Upper lobe of left lung (tissue), 6 donors: ENCODE measurements around the gene ZNF628. TPM values are rescaled to one million over a fixed set of nuclear protein-coding genes. Genes with fewer than 3 reads are reported as not detected.
"Not testable (repeated sequence)": the region's sequence is repeated elsewhere in the genome, so short reads cannot be mapped to it uniquely, and the experiment has no call there.

Source experiments
- ATAC-seq, 2 donors: fragments of 200-7000 bp; cut with Tn5 transposase; one replicate each; pipeline ENCODE4 v1.9.1; 2022; ENCODE audit warnings: mild to moderate bottlenecking in 2 of 2, moderate library complexity in 2 of 2; ENCODE audit not compliant: low FRiP score in 2 of 2
- DNase-seq, 2 donors: peaks; one replicate each; pipeline ENCODE4 v3.0.0-alpha.2; 2019 to 2020
- H3K27ac ChIP-seq, 4 donors: fragments of 200-600 bp; sonication (generic); one replicate each; pipeline ENCODE4 v1.5.1; 2016 to 2019
- H3K27me3 ChIP-seq, 4 donors: fragments of 200-600 bp; sonication (generic); one replicate each; pipeline ENCODE4 v1.5.1; 2017 to 2019
- H3K36me3 ChIP-seq, 4 donors: fragments of 200-600 bp; sonication (generic); one replicate each; pipeline ENCODE4 v1.5.1; 2016 to 2019
- H3K4me1 ChIP-seq, 4 donors: fragments of 200-600 bp; sonication (generic); one replicate each; pipeline ENCODE4 v1.5.1; 2018 to 2019
- H3K4me3 ChIP-seq, 4 donors: fragments of 200-600 bp; sonication (generic); one replicate each; pipeline ENCODE4 v1.5.1; 2017 to 2019; ENCODE audit warnings: mild to moderate bottlenecking in 2 of 4, moderate library complexity in 1 of 4
- H3K9me3 ChIP-seq, 4 donors: fragments of 200-600 bp; sonication (generic); one replicate each; pipeline ENCODE4 v1.5.1; 2018 to 2019
- EP300 ChIP-seq, 4 donors: sonication (generic); formaldehyde crosslinking; IDR thresholded peaks; one replicate each; pipeline ENCODE4 v1.5.1; 2017; ENCODE audit warnings: antibody characterized with exemption in 4 of 4, control low read depth in 2 of 4
- POLR2A ChIP-seq, 4 donors: fragments of 450-650 bp; IDR thresholded peaks; one replicate each; pipeline ENCODE4 v1.5.1; 2016 to 2017; ENCODE audit warnings: antibody characterized with exemption in 4 of 4, mild to moderate bottlenecking in 2 of 4
- POLR2AphosphoS5 ChIP-seq, 2 donors: sonication (generic); formaldehyde crosslinking; IDR thresholded peaks; one replicate each; pipeline ENCODE4 v1.5.1; 2017; ENCODE audit warnings: antibody characterized with exemption in 2 of 2
- WGBS, 2 donors: methylation state at CpG; one replicate each; pipeline ENCODE4 v1.1.5; 2017 to 2018; 5-methylcytosine and 5-hydroxymethylcytosine counted together
- total RNA-seq, 6 donors: library from RNA; depleted of rRNA in 4 of 6; stranded (reverse); fragments of >200 nt in 4 of 6; gene quantifications; one replicate each; pipeline versions ENCODE4 v1.1.0 to v1.2.1, GENCODE V29; 2016 to 2021
- TF ChIP-seq, protein P1 (sequence below), 6 experiments: fragments of 450-650 bp in 4 of 6; fragments of 200-600 bp in 2 of 6; sonication (generic) in 2 of 6; IDR thresholded peaks; one replicate each; pipeline ENCODE4 v1.5.1; 2016 to 2019; ENCODE audit warnings: antibody characterized with exemption in 6 of 6
- donor health status: DM: no; HTN: no; CAD: no; lungs with moderate emphysema.
- donor health status: DM: no; HTN: yes; CAD: no; lungs with severe emphysema.

The ZNF628 gene
- total RNA-seq, 6 donors from 2014 or later: 9.9 to 32.1 (median 12.4) TPM

DNA sequence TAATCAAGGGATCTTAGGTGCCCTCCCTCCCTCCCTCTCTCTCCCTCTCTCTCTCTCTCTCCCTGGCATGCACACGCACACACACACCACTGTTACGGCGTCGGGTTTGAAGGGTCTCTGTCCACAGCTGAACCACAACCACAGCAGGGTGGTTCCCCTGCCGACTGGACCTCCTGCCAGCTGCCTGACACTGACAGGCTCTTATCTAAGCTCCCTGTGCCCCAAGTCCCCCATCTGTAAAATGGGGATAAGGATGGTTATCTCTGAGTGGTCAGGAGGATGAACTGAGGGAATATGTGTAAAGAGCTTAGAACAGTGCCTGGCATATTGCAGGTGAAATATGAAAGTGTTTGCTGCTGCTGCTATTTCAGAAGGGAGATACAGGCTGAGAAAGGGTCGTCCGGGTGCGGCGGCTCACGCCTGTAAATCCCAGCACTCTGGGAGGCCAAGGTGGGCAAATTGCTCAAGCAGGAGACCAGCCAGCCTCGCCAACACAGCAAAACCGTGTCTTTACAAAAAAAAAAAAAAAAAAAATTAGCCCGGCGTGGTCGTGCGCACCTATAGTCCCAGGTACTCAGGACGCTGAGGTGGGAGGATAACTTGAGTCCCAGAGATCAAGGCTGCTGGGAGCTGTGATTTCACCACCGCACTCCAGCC, 32.5 kb upstream of the ZNF628 start:
- ATAC-seq (no peak), DNase-seq (no peak)
- no peak overlapping the region for H3K4me3 ChIP-seq
- TF ChIP-seq, protein P1, sequence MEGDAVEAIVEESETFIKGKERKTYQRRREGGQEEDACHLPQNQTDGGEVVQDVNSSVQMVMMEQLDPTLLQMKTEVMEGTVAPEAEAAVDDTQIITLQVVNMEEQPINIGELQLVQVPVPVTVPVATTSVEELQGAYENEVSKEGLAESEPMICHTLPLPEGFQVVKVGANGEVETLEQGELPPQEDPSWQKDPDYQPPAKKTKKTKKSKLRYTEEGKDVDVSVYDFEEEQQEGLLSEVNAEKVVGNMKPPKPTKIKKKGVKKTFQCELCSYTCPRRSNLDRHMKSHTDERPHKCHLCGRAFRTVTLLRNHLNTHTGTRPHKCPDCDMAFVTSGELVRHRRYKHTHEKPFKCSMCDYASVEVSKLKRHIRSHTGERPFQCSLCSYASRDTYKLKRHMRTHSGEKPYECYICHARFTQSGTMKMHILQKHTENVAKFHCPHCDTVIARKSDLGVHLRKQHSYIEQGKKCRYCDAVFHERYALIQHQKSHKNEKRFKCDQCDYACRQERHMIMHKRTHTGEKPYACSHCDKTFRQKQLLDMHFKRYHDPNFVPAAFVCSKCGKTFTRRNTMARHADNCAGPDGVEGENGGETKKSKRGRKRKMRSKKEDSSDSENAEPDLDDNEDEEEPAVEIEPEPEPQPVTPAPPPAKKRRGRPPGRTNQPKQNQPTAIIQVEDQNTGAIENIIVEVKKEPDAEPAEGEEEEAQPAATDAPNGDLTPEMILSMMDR (IDR thresholded peaks at IDR 0.05): no peak
- no peak for TF ChIP-seq EP300 (IDR thresholded peaks at IDR 0.05)
- TF ChIP-seq POLR2AphosphoS5 (IDR thresholded peaks at IDR 0.05): no peak
- no peak for TF ChIP-seq POLR2A (IDR thresholded peaks at IDR 0.05)
- peaks cover 5 to 35% (median 10%) of the 10 kb centered on the region in 4 donors for H3K4me1 ChIP-seq
- no peaks in the 10 kb centered on the region for H3K36me3 ChIP-seq
- H3K27ac ChIP-seq: no peak overlapping the region
- 32 to 39% methylated on average over 14 to 18 of the region's 18 CpGs for WGBS, 2 donors
- H3K9me3 ChIP-seq: no peaks in the 10 kb centered on the region
- H3K27me3 ChIP-seq: peaks cover 0 to 57% (median 33%) of the 10 kb centered on the region in 4 donors

DNA sequence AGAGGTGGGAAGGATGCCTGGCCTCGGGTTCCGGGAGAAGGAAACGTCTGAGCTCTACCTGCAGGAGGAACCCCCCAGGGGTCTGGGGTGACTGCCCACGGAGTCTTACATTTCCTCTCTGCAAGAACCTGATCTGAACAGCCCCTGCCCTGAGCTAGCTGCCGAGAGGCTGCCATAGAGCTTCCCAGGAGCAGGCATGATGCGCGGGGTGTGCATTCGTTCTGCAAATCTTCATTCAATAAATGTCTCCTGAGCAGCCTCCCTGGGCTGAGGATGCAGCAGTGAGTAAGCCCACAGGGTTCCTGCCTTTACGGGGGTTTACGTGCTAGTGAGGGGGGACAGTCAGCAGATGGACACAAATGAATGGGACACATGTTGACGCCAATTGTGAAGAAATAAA, 31.8 kb upstream of the ZNF628 start:
- DNase-seq: no peak
- TF ChIP-seq EP300 (IDR thresholded peaks at IDR 0.05) (no peak), POLR2AphosphoS5 (IDR thresholded peaks at IDR 0.05) (no peak), POLR2A (IDR thresholded peaks at IDR 0.05) (no peak)
- TF ChIP-seq, protein P1 (IDR thresholded peaks at IDR 0.05): no peak
- Histone ChIP-seq H3K27me3 (peaks cover 0 to 50% (median 33%) of the 10 kb centered on the region in 4 donors), H3K27ac (no peak overlapping the region), H3K4me3 (no peak overlapping the region), H3K36me3 (no peaks in the 10 kb centered on the region), H3K9me3 (no peaks in the 10 kb centered on the region), H3K4me1 (peaks cover 5 to 35% (median 10%) of the 10 kb centered on the region in 4 donors)
- no peak for ATAC-seq
- WGBS, 2 donors: 36 to 46% methylated on average over 11 of the region's 11 CpGs

DNA sequence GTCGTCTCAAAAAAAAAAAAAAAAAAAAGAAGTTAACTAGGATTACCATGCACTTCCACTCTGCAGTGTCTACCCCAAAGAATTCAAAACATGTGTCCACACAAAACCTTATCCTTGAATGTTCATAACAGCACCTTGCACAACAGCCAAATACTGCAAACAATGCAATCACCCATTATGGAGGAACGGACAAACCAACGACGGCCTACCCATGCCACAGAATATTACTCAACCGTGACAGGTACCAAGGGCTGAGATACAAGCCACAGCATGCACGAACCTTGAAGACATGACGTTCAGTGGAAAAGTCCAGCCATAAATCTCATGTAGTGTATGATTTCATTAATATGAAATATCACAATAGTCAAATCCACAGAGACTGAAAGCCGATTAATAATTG, 30.4 kb upstream of the ZNF628 start:
- DNase-seq (no peak), ATAC-seq (no peak)
- Histone ChIP-seq H3K9me3 (no peaks in the 10 kb centered on the region), H3K27ac (no peak overlapping the region), H3K4me1 (peaks cover under 1 to 26% (median 4%) of the 10 kb centered on the region in 4 donors), H3K27me3 (peaks cover 1 to 40% (median 25%) of the 10 kb centered on the region in 4 donors), H3K36me3 (no peaks in the 10 kb centered on the region), H3K4me3 (no peak overlapping the region)
- TF ChIP-seq EP300 (IDR thresholded peaks at IDR 0.05) (no peak), POLR2A (IDR thresholded peaks at IDR 0.05) (no peak), POLR2AphosphoS5 (IDR thresholded peaks at IDR 0.05) (no peak)
- TF ChIP-seq, protein P1 (IDR thresholded peaks at IDR 0.05): no peak
- WGBS, 2 donors: 65 to 70% methylated on average over 8 of the region's 8 CpGs

DNA sequence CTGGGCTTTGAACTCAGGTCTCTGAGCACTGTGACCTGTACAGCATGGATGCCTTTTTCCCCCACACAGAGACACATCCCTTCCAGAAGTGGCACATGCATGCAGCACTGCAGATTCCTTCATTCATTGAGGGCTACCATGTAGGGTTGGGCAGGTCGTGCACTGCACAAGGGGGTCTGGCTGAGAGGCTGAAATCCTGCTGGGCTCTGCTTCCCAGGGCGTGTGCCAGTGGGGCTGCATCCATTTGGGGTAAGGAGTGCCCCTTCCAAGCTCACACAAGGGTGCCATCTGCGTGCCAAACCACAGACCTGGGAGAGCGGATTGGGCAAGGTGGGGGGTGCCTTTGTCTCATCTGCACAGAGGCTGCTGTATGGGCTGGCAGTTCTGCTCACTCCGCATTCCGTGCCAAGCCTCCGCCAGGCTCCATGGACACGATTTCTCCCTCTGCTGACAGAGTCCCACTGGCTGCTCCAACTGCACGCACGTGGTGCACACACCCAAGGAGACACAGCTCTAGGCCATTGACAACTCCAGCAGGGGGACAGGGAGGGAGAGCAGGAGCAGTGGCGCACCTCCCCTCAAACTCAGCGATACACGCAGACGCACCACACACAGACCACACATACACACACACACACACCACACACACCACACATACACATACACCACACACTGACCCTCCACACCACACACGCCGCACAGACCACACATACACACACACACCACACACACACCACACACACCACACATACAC, 28.8 kb upstream of the ZNF628 start:
- Histone ChIP-seq H3K27ac (no peak overlapping the region), H3K27me3 (peaks cover 7 to 42% (median 30%) of the 10 kb centered on the region in 4 donors), H3K9me3 (no peaks in the 10 kb centered on the region), H3K36me3 (no peaks in the 10 kb centered on the region), H3K4me3 (no peak overlapping the region), H3K4me1 (peaks cover 15 to 26% (median 16%) of the 10 kb centered on the region in 4 donors)
- no peak for TF ChIP-seq POLR2AphosphoS5 (IDR thresholded peaks at IDR 0.05)
- TF ChIP-seq, protein P1 (IDR thresholded peaks at IDR 0.05): peak in 1 of 6 experiments; percentile 5
- 28 to 81% methylated on average over 2 to 16 of the region's 16 CpGs for WGBS, 2 donors
- peak in 1 of 2 donors; percentile 23 for ATAC-seq
- no peak for DNase-seq

DNA sequence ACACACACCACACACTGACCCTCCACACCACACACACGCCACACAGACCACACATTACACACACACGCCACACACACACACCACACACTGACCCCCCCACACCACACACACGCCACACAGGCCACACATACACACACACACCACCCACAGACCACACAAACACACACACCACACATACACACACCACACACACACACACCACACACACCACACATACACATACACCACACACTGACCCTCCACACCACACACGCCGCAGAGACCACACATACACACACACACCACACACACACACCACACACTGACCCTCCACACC, 28.3 kb upstream of the ZNF628 start:
- Histone ChIP-seq H3K27me3 (peaks cover 7 to 40% (median 27%) of the 10 kb centered on the region in 4 donors), H3K4me1 (peaks cover 15 to 26% (median 20%) of the 10 kb centered on the region in 4 donors)
- H3K9me3 ChIP-seq, ATAC-seq, H3K27ac ChIP-seq, DNase-seq, H3K36me3 ChIP-seq, H3K4me3 ChIP-seq: not testable (repeated sequence)
- WGBS, 2 donors: 87 to 90% methylated on average over 5 of the region's 5 CpGs
